ENCODE data around the gene PRR33.

The PRR33 gene

DNA sequence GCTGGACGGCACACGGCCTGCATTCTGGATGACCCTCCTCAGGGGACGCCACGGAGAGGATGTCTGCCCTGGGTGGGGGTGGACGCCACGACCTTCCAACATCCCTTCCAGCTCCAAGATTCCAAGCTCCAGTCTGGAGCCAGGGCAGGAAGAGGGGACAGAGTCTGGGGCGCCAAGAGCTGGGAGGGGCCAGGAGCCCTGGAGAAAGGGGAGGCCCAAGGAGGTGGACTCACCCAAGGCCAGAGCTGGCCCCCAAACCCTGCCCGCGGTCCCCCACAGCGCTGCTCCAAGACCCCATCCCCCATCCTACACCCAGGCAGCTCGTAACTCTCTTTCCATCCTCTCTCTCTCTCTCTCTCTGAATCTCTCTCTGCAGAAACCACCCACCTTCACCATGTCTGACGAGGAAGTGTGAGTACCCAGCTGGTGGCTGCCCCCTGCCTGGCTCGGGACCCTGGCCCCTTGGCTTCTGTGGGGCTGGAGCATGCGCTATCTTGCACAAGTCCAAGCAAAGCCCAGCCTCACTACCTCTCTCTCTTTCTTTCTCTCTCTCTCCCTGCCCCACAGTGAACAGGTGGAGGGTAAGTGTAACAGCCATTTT lies 30.9 kb upstream of the PRR33 start:
- no peaks in the 10 kb centered on the region for H3K4me1 Mint-ChIP-seq
- no peak overlapping the region for H3K4me3 Mint-ChIP-seq
- no peaks in the 10 kb centered on the region for H3K27me3 Mint-ChIP-seq
- H3K9me3 Mint-ChIP-seq = no peaks in the 10 kb centered on the region
- no peak overlapping the region for H3K27ac Mint-ChIP-seq
- no peaks in the 10 kb centered on the region for H3K36me3 Mint-ChIP-seq

DNA sequence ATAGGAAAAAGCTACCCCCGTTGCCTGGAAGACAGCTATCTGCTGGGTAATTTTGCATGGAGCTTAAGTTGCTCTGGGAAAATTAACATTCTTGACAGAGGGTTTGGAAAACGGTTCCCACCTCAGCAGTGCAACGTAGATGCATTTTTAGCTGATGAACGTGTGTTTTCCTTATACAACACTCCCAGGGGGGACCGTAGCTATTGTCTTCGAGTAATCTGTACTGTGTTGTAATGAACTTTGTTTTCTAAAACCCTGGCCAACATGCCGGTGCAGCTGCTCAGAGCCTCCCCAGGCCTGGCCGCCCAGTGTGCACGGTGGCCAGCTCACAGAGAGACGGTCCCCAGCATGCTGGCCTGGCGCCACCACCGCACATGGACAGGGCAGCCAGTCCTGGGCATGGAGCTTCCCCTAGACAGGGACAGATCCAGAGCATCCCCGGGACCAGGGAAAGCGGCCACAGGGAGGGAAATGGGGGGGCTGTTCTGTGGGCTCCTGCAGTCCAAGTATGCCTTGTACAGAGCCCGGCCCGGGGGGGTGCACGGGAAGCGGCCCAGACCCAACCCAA lies 30.0 kb upstream of the PRR33 start:
- Mint-ChIP-seq H3K27ac (no peak overlapping the region), H3K27me3 (no peaks in the 10 kb centered on the region), H3K4me1 (no peaks in the 10 kb centered on the region), H3K9me3 (no peaks in the 10 kb centered on the region), H3K36me3 (no peaks in the 10 kb centered on the region), H3K4me3 (no peak overlapping the region)

GRCh38 chr11:1920909-1921573 lies 29.3 kb upstream of the PRR33 start:
- no peaks in the 10 kb centered on the region for H3K27me3 Mint-ChIP-seq
- H3K36me3 Mint-ChIP-seq = no peaks in the 10 kb centered on the region
- no peaks in the 10 kb centered on the region for H3K9me3 Mint-ChIP-seq
- no peak overlapping the region for H3K4me3 Mint-ChIP-seq
- peaks cover under 1% of the 10 kb centered on the region for H3K4me1 Mint-ChIP-seq
- no peak overlapping the region for H3K27ac Mint-ChIP-seq

GRCh38 chr11:1920128-1920908 lies 28.6 kb upstream of the PRR33 start:
- H3K4me1 Mint-ChIP-seq = peaks cover 5% of the 10 kb centered on the region
- H3K9me3 Mint-ChIP-seq = no peaks in the 10 kb centered on the region
- no peak overlapping the region for H3K4me3 Mint-ChIP-seq
- H3K27ac Mint-ChIP-seq = no peak overlapping the region
- no peaks in the 10 kb centered on the region for H3K27me3 Mint-ChIP-seq
- no peaks in the 10 kb centered on the region for H3K36me3 Mint-ChIP-seq

DNA sequence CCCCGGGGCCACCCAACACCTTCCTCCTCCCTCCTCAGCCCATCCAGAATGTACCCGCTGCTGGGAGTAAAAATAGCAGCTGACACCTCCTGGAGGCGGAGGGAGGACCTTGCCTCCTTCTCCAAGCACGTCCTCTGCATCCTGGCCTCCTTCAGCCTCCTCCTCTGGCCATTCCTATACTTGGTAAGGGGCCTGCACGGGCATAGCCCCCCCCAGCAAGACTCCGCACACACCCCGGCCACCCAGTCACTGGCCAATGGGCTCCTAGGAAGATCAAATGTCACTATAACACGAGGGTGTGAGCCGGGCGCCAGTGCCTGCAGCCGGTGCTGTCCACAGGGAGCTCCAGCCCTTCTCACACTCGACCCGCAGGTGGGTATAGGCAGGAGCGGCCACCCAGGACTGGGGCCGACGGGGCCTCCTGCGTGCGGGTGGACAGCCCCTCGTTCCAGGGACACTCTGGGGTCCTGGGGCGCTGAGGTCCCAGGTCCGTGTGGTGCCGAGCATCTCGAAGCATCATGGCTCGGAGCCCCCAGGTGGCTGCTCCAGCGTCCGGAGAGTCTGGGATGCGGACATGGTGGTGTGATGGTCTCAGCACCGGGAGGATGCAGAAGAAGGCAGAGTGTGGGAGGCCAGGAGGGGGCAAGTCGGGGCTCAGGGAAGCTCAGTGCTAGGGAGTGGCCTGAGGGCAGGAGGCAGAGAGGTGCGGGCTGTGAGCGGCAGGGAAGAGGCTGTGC lies 27.9 kb upstream of the PRR33 start, which contains the start of gene TNNT3:
TSS of gene TNNT3 (plus strand) at position 313 of the 737 bp plus-strand sequence. CDS start 3,172 bp downstream, outside the sequence.
- Mint-ChIP-seq H3K4me1 (peaks cover 5% of the 10 kb centered on the region), H3K4me3 (no peak within 1 kb of the TSS), H3K27ac (no peak within 1 kb of the TSS), H3K36me3 (no peaks in the 10 kb centered on the region), H3K9me3 (no peaks in the 10 kb centered on the region), H3K27me3 (no peaks in the 10 kb centered on the region)

DNA sequence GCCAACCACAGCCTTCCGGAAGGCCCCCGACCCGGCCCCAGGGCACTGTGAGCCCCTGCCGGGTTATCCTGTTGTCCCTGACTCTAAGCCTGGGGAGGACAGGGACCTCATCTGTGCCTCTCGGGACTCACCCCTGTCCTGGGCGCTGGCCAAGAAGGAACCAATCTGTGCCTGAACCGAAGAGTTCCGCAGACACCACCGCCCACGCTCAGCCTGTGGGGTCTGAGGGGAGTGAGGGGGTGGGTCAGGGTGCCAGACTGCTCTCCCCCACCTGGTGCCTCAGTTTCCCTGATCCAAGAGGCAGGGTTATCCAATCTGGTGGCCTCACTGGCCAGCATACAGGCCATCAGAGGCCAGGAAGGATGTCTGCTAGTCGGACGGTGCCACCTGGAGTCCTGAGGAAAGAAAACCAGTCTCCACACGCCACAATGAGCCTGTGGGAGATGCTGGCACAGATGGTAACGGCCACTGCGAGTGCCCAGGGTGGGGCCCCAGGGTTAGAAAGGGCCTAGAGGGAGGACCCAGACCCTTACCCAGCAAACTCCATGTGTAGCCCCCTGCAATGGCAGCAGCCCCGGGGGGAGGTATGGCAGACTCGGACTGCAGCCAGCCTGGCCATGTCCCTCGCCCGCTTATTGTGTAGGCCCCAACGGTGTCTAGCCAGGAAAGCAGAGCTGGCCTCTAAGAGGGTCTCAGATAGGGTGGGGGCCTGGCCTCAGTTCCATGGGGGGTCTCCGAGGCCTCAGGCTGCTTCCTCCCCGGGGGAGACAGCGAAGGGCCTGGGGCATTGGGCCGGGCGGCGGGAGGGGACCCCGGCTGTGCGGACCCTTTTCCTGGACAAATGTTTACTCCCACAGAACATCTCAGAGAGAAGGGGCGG lies 27.0 kb upstream of the PRR33 start:
- Mint-ChIP-seq H3K36me3 (no peaks in the 10 kb centered on the region), H3K27ac (no peak overlapping the region), H3K4me3 (no peak overlapping the region), H3K4me1 (peaks cover 5% of the 10 kb centered on the region), H3K27me3 (peaks cover 2% of the 10 kb centered on the region), H3K9me3 (no peaks in the 10 kb centered on the region)

DNA sequence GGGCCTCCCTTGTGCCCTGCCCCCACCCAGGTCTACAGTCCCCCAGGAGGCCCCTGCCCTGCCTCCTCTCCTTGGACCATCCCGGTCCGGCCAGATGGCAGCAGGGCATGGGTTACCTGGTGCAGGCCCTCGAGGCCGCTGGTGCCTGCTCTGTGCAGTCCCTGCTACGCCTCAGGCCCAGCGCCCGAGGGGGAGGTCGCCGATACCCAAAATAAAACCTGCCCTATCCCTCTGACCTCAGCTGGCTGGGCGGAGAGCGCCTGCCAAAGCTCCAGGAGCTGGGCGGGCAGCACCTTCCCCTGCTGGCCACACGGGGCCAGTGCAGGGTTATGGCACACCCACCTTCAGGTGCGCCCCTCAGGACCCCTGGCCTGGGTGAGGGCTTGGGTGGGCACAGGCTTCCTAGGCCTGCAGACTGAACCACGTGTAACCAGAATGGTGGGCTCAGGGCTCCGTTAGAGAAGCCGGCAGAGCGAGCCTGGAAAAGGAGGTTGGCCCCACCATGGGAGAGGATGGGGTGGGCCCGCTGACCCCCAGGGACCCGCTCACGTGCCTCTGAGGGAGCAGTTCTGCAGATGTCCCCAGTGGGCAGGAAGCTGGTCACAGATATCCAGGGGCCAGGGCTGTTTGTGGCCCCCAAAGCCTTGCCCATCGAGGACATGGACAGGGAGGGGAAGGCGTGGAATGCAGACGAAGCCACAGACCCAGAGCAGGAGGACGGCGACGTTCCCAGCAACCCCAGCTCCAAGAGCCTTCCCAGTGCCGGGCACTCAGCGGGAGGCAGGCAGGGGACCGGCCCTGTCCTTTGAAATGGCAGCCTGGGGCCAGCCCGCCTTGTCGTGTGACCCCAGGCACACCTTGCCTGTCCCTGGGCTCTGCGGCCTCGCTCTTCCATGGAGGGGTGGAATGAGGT lies 26.1 kb upstream of the PRR33 start:
- Mint-ChIP-seq H3K36me3 (no peaks in the 10 kb centered on the region), H3K27ac (no peak overlapping the region), H3K9me3 (no peaks in the 10 kb centered on the region), H3K4me1 (peaks cover 5% of the 10 kb centered on the region), H3K27me3 (peaks cover 2% of the 10 kb centered on the region), H3K4me3 (no peak overlapping the region)

- Mint-ChIP-seq H3K9me3 (no peaks in the 10 kb centered on the region), H3K36me3 (no peaks in the 10 kb centered on the region), H3K27ac (no peak overlapping the region), H3K4me1 (peaks cover 5% of the 10 kb centered on the region), H3K4me3 (no peak overlapping the region), H3K27me3 (peaks cover 2% of the 10 kb centered on the region)
Measured at GRCh38 chr11:1916986-1917522, 25.4 kb upstream of the PRR33 start.

DNA sequence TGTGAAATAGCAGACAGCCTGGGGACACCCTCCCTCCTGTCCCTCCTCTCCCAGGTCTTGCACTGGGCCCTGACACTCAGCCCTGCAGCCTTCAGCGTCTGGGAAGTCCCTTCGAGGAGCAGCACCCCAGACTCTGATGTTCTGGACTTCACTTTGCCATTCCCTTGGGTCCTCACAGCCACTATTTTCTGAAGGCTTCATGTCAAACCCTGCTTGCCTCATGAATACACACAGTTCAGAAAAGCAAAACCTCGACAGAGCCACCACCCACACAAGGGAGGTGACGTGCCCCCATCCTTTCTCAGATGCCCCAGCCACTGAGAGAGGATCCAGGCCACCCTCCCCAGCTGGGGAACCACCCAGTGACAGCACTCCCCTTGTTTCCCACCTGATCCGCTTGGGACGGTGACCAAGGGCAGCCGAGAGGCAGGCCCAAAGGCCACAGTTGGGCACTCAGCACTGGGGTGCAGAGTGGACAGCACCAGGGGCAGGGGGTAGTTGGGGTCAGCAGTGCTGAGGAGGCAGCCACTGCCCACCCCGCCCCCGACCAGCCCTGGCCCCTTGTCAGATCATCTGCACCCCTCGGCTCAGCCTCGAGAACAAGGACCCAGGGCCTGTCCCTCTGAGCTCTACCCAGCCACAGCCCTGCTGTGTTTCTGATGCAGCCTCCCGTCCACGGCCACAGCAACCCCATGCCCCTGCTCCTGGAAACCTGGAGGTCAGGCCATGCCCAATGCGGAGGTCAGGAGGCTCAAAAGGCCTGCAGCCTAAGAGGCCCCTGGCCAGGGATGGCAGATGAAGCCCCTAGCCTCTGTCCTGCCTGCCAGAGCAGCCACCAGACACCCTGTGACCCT lies 24.7 kb upstream of the PRR33 start:
- peaks cover 2% of the 10 kb centered on the region for H3K27me3 Mint-ChIP-seq
- H3K9me3 Mint-ChIP-seq = no peaks in the 10 kb centered on the region
- H3K4me1 Mint-ChIP-seq = peaks cover 5% of the 10 kb centered on the region
- no peak overlapping the region for H3K4me3 Mint-ChIP-seq
- no peaks in the 10 kb centered on the region for H3K36me3 Mint-ChIP-seq
- H3K27ac Mint-ChIP-seq = no peak overlapping the region

GRCh38 chr11:1915795-1916131 lies 24.1 kb upstream of the PRR33 start:
- H3K27ac Mint-ChIP-seq = peak overlapping the region; percentile 57
- H3K4me3 Mint-ChIP-seq = no peak overlapping the region

GRCh38 chr11:1913271-1914060 lies 21.8 kb upstream of the PRR33 start:
- Mint-ChIP-seq H3K9me3 (no peaks in the 10 kb centered on the region), H3K27ac (peak overlapping the region; percentile 52), H3K27me3 (peaks cover 4% of the 10 kb centered on the region), H3K4me3 (no peak overlapping the region), H3K4me1 (peaks cover 5% of the 10 kb centered on the region), H3K36me3 (no peaks in the 10 kb centered on the region)

More at GRCh38 chr11:1915795-1916131, 24.1 kb upstream of the PRR33 start:
- Mint-ChIP-seq H3K9me3 (no peaks in the 10 kb centered on the region), H3K4me1 (peaks cover 5% of the 10 kb centered on the region), H3K27me3 (peaks cover 2% of the 10 kb centered on the region), H3K36me3 (no peaks in the 10 kb centered on the region)

GRCh38 chr11:1912289-1912878 lies 20.7 kb upstream of the PRR33 start:
- Mint-ChIP-seq H3K4me3 (no peak overlapping the region), H3K27me3 (peaks cover 4% of the 10 kb centered on the region), H3K36me3 (no peaks in the 10 kb centered on the region)

More at GRCh38 chr11:1912289-1912878, 20.7 kb upstream of the PRR33 start:
- Mint-ChIP-seq H3K27ac (no peak overlapping the region), H3K9me3 (no peaks in the 10 kb centered on the region), H3K4me1 (peaks cover 5% of the 10 kb centered on the region)
